ENCODE measurements around the gene SLF2.
A peak's percentile ranks its signal among the peaks of the same experiment; 100 is the strongest.

The SLF2 gene

DNA sequence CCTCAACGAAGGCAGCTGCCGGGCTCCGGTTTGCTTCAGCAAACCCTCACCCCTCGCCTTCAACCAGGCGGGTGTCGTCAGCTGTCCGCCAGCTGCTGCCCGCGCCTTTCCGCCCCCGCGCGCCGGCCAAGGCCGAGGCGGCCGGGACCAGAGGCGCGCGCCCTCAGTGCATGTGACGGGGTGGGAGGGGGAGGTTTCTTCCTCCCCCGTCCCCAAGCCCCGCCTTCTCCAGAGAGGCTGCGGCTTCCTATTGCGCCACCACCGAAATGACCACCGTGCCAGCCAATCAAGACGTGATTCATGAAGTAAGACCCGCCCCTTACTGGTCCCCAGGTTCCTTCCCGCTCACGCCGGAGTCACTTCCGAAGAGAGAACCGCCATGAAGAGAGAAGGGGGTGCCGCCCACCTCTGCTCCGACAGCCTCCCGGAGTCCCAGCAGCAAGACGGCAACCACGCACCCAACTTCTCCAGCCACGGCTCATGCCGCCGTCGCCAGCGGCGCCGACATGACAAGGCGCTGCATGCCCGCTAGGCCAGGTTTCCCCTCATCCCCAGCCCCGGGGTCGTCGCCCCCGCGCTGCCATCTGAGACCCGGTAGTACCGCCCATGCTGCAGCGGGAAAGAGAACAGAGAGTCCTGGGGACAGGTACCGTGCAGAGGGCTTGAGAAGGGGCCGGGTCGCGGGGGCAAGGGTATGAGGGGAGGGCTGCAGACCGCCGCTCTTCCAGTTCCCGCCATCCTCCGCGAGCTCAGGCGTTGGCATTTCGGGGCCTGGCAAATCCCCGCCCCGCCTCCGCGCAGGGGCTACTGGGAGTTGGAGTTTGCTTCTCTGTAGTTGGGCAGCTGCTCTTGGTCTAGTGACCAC, at the start of gene SLF2:
Gene SLF2 (plus strand): TSS at position 359 of the 865 bp plus-strand sequence. CDS start 148 bp downstream, at position 507.
- DNase-seq (ENCODE audit: low read depth, low spot score): peak; percentile 96

- no peak for DNase-seq (ENCODE audit: low read depth, low spot score)
These were observed 49.3 kb upstream of the SLF2 start for GRCh38 chr10:100863433-100863832.

DNA sequence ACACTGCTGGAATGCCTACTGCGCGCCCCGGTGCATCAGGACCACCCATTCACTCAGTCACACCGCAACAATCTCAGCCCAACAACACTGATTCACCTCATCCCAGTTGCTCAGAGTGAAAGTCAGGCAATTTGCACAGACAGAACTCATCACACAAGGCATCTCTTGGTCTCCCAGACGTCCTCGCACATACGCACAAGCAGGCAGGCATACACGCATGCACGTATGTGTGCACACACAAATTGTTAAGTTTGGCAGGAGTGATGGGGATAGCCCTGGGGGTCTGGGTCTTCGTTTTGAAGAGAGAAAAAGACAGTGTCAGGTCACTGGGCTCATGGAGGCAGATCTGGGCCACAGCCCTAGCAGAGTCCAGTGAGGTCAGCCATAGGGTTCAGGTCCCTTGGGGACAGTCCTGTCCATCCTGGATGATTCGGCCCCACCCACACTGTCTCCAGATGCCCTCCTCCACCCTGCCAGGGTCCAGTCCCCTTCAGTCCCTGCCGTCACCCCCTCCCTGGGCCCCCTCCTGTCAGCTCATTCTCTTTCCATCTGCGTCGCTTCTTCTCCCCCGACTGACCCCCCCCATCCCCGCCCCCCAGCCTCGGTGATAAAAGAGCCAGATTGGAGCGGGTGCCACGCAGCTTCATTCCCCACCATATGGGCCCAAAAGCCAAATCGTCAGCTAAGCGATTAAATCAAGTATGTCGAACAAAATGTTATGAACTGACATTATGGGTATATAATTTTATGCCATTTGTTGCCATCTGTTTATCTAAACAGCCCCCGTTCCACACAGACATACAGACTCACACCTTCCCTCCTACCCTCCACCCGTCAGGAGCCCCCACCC, 48.5 kb upstream of the SLF2 start:
- no peak for DNase-seq (ENCODE audit: low read depth, low spot score)

GRCh38 chr10:100864978-100865377, 47.8 kb upstream of the SLF2 start:
- no peak for DNase-seq (ENCODE audit: low read depth, low spot score)

DNA sequence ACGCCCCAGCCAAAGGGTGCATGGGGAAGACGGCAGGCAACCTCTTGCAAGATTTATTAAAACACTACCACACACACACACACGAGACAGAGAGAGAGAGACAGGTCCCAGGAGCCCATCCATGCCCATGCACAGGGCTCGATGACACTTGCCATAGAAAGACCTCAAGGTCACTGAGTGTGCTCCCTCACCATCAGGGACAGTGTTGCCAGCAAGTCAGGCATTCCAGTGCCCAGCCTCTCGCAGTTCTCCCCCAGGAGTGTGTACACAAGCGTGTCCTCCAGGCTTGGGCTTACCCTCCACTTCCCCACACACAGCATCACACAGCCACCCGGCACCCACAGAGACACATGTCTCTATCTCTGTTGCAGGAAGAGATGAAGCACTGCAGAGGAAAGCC, 46.8 kb upstream of the SLF2 start:
- no peak for DNase-seq (ENCODE audit: low read depth, low spot score)

DNA sequence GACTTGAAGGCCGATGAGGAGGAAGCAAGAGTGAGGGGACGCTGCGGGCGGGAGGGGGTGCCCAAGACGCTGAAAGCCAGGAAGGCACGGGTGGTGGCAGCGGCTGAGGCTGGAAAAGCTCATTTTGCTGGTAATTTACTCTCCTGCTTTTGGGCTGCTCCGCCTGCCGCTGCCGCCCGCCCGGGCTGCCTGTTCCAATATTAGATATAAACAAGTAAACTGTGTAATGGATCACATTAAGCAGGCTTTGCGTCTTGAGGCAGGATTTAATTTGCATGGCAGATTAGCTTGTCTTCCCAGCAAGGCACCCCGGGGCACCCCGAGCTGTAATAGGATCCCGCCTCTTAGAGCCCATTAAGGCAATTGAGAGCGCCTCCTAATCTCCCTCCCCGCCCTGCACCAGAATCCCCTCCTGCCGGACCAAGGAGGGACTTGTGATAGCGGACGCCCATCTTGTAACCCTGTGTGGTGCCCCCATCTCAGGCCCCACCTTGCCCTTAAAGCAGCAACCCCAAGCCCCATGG, 46.1 kb upstream of the SLF2 start:
- DNase-seq (ENCODE audit: low read depth, low spot score): no peak

DNA sequence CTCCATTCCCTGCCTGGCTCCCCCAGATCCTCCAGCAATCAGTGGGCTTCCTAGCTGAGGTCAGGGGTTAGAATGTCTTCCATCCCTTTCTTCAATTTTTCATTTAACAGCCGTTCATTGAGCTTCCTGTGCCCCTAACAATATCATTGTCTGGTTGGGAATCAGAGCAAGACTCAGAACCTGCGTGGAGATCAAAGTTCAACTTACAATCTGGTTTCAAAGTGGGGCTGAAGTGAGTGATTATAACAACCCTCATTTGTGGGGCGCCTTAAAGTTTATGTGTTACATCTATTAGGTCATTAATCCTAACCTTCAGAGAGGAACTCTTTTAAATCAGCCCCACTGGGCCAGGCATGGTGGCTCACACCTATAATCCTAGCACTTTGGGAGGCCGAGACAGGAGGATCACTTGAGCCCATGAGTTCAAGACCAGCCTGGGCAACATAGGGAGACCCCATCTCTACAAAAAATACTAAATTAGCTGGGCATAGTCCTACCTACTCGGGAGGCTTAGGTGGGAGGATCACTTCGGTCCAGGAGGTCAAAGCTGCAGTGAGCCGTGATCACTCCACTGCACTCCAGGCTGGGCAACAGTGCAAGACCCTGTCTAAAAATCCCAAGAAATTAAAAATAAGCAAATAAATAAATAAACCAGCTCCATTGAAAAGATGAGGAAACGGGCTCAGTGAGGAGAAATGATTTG, 45.4 kb upstream of the SLF2 start:
- DNase-seq (ENCODE audit: low read depth, low spot score): no peak

DNA sequence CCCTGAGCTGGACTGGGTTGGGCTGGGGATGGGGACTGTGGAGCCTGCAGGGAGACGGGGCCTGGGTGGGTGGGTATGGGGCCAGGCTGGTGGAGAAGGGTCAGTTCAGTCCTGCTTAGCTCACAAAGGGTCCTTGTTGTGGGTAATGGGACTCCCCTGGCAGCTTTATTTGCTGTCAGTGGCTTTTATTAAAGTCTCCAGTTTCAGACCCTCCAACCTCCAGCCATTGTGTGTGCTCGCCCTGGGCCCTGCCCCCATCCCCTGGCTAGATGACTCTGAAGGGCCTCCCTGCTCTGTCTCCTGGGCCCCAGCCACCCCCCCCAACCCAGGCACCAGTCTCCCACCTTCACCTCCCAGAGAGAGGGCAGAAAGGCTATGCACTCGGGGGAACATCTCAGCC, 44.4 kb upstream of the SLF2 start:
- DNase-seq (ENCODE audit: low read depth, low spot score): no peak

DNA sequence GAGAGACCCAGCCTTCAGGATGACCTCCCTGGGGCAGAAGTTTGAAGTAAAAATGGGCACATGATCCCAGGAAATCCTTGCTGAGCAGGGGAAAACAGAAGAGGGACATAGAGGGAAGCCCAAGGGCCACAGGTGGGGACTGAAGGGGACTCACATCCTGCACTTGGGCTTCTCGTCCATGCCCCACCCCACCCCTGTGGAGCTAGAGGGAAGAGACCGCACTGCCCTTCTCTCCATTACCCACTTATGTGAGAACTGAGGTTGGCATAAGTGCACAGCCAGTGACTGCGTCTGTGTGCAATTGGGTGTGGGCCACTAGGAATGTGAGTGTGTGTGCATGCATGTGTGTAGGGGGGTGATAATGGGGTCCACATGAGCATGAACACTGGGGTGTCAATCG, 43.4 kb upstream of the SLF2 start:
- DNase-seq (ENCODE audit: low read depth, low spot score): no peak

- no peak for DNase-seq (ENCODE audit: low read depth, low spot score)
These were observed 40.5 kb upstream of the SLF2 start for GRCh38 chr10:100872034-100872791.

DNA sequence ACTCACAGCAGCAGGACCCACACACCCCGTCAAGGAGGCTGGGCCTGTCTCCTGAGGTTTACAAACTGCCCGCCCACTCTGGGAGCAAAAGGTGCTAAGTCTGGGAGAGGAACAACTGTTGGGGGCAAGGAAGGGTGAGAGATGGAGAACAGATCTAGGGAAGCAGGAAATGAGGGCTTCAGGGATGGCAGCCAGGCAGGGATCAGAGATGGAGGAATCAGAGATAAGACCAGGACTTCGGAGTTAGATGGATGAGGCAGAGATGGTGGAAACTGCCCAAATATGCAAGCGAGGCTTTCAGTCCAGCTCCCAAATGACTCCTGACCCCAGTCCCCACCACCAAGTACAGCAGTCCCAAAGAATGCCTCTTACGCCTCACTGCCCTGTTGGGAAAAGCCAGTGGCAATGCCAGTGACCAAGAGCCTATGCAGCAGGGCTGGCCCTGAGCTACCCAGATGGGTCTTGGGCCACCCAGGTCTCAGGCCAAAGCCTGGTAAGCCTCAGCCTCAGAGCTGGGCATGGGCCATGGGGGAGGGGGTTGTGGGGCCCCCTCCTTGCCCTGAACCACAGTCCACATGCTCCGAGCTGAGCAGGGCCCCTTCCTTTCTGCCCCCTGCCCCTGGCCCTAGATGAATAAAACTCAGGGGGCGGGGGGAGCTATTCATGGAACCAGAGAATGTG, 39.5 kb upstream of the SLF2 start:
- DNase-seq (ENCODE audit: low read depth, low spot score): no peak

- DNase-seq (ENCODE audit: low read depth, low spot score): no peak
These were observed 38.9 kb upstream of the SLF2 start for GRCh38 chr10:100873827-100874326.

GRCh38 chr10:100874702-100875483, 37.9 kb upstream of the SLF2 start:
- no peak for DNase-seq (ENCODE audit: low read depth, low spot score)

DNA sequence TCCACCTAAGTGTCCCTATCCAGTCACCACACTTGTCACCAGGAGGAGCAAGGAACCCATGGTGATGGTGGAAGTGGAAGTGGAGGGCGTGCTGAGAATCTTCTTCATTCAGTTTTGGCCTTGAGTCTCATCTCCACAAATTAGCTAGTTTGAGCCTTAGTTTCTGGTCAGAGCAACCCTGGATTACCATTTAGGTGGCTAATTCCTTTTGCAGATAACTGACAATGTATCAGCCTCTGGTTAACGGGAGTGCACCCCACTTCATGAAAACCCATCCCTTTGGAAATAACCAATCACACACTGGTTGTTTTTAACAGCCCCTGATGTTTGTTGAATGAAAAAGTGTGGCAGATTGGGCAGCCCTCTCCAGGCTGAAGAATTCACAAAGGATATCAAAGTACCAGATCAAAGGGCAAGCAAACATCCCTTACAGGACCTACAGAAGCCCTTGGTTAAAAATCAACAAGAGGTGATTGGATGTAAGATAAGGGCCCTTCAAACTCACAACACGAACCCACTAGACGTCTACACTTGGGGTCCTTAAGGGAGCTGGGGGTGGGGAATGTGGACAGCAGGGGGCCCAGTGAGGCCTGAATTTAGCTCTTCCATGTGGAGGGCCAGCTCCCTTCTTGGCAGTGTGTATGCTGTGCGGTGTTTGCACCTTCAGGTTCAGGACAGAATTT, 37.1 kb upstream of the SLF2 start:
- no peak for DNase-seq (ENCODE audit: low read depth, low spot score)

GRCh38 chr10:100876585-100877460, 35.9 kb upstream of the SLF2 start:
- no peak for DNase-seq (ENCODE audit: low read depth, low spot score)

- no peak for DNase-seq (ENCODE audit: low read depth, low spot score)
These were observed 35.3 kb upstream of the SLF2 start for GRCh38 chr10:100877461-100877850.

- peak; percentile 37 for DNase-seq (ENCODE audit: low read depth, low spot score)
These were observed 34.4 kb upstream of the SLF2 start for GRCh38 chr10:100878291-100878910.

Data from smooth muscle cell of the brain vasculature (primary cell).